ENCODE measurements around the gene PRPF40B.

DNA sequence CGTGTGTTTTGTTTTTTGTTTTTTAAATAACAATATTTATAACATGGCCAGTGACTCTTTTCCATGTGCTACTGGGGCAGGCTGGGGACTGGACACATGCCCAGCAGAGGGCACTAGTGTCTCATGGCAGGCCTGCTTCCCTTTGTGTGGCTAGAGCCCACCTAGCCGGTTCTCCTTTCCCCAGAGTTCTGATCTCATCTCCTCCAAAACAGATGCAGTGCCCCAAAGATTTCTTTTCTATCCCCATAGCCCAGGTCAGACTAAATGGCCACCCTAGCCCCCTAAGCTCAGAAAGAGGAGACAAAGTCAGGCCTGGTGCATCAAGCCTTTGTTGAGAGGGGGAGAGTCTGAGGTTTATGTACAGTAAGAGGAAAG lies 21.2 kb downstream of the PRPF40B start:
- TF ChIP-seq, protein P1, sequence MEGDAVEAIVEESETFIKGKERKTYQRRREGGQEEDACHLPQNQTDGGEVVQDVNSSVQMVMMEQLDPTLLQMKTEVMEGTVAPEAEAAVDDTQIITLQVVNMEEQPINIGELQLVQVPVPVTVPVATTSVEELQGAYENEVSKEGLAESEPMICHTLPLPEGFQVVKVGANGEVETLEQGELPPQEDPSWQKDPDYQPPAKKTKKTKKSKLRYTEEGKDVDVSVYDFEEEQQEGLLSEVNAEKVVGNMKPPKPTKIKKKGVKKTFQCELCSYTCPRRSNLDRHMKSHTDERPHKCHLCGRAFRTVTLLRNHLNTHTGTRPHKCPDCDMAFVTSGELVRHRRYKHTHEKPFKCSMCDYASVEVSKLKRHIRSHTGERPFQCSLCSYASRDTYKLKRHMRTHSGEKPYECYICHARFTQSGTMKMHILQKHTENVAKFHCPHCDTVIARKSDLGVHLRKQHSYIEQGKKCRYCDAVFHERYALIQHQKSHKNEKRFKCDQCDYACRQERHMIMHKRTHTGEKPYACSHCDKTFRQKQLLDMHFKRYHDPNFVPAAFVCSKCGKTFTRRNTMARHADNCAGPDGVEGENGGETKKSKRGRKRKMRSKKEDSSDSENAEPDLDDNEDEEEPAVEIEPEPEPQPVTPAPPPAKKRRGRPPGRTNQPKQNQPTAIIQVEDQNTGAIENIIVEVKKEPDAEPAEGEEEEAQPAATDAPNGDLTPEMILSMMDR (IDR thresholded peaks at IDR 0.05): peak; percentile 87 to 91 (median 90)
- TF ChIP-seq POLR2A (IDR thresholded peaks at IDR 0.05): no peak

All from testis (tissue), 2 donors.